GM18951 (cell line): Measurements from ENCODE around the gene PRKN.

ENCODE experiments used
- POLR2A ChIP-seq: IDR thresholded peaks from 4 replicates; pipeline ENCODE4 v1.6.1; 2011; ENCODE audit warnings: mild to moderate bottlenecking; ENCODE audit not compliant: insufficient read length, insufficient read depth; ENCODE audit errors: extremely low read depth
- in situ Hi-C: fragments of 300-500 bp; cut with MboI; formaldehyde crosslinking; loops from one replicate; pipeline ENCODE4 v1.12.0; 2022; ENCODE audit warnings: low sequenced_read_pairs, mixed read lengths, inconsistent platforms; ENCODE audit not compliant: unreplicated experiment

The PRKN gene

DNA sequence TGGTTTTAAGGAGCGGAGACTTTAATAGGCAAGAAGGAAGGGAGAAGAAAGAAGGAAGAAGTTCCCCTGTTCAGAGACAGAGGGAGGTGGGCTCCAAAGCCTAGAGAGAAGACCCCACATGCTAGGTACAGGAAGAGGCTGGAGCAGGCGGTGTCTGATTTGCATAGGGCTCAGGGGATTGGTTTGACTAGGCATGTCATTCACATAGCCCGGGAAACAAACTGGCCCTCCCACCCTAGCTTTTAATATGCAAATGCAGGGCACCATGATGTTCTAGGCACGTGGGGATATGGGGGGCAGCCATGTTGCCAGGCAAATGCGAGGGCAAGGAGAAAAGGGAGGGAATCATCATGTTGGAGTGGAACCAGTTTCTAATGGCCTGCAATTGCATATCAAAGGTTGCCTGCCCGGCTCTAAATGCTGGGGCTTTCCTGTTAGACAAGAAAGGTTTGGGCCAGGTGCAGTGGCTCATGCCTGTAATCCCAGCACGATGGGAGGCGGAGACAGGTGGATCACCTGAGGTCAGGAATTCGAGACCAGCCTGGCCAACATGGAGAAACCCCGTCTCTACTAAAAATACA lies 1419.4 kb downstream of the PRKN start:
- in situ Hi-C loops: no loop called here
- TF ChIP-seq POLR2A: no peak

DNA sequence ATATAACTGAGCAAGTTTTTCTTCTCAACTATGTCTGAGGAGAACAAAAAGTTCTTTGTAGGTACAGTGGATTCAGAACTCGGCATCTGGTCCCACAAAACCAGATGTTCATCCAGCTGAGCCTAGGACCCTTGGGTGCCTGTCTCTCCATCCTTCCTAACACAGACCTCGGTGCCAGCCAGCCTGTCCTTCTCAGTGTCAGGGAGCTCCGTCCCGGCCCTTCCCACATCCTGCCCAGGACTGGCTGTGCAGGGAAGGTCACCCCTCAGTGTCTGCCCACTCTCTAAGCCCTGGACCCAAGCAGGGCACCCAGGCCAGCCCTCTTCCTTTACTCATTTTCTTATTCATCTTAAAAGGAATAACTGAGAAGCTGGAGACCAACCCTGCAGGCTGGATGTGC lies 1421.7 kb downstream of the PRKN start:
- no peak for TF ChIP-seq POLR2A
- in situ Hi-C loops: no loop called here

DNA sequence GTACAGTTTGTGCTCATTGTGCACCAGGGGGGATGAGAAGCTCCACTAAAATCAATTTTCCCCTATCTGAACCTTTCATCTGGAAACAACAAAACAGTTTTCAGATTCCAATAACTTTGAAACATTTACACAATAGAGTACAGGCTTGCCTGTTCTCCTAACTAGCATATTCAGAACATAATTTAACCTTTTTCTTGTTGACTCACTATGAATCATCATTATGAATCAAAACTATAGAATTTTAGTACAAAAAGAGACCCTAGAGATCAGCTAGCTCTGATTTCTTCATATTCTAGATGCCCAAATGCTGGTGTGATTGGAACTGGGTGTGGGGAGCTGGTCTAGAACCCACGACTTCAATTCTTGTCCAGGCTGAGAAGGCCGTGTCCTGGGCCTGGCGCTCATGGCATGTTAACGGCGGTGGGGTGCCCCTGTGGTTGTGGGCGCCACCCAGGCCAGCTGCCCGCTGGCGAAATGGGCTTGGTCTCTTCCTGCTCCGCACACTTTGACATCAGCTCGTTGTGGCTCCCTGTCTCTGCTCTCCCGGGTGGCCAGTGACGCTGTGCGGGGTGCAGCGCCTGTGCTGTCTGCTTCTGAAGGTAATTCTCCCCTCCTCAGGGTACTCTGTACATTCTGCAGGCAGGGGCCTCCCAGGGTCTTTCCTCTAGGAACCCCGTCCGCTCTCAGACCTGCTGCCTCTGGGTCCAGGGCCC lies 1423.8 kb downstream of the PRKN start:
- TF ChIP-seq POLR2A: no peak
- in situ Hi-C loops: no loop called here

DNA sequence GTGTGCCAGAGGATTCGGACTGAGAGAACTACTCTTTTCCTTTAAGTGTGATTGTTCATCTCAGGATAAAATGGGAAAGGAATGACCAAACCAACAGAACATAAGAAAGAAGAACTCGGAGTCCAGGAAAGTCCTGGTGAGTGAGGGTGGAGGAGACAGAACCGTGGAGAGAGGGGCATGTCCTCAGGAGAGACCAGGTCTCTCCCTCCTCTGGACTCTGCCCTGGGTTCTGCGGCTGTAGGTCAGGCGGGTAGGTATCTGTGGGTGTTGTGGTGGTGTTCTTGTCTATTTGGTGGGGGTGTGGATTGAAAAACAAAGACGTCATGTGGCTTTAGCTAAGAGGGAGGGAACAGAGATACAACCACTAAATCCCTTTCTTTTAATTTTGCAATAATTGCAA lies 1424.6 kb downstream of the PRKN start:
- in situ Hi-C loops: no loop called here

DNA sequence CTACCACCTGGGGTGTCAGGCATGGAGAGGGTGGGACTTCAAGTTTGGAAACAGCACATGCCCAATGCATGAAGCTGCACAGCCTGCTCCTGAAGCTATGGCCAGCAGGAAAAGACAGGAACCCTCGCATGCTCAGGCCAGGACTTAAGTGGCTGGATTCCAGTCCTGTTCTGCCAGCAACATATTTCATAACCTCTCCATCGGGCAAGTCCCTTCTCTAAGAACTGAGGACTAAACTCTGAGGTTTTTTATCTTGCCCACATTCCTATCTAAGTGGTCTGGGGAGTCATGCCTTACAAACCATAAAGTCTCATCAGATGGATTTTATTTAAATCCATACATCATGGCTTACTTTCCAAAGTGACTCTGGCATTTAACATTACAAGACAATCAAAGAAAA lies 1426.2 kb downstream of the PRKN start:
- TF ChIP-seq POLR2A: no peak
- in situ Hi-C loops: no loop called here

More for the DNA sequence above, 1424.6 kb downstream of the PRKN start:
- TF ChIP-seq POLR2A: no peak

DNA sequence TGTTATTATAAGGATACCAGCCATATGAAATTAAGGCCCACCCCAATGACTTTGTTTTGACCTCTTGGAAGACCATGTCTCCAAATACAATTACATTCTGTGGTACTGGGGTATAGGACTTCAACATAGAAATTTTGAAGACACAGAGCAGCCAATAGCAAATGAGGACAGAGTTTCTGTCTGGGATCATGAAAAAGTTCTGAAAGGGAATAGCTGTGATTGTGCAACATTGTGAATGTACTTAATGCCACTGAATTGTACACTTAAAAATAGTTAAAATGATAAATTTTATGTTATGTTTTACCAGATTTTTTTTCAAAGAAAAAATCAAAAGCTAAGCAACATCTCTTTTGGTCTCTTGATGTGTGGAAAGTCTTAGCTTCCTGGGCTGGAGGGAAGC lies 1426.7 kb downstream of the PRKN start:
- in situ Hi-C loops: no loop called here
- no peak for TF ChIP-seq POLR2A

DNA sequence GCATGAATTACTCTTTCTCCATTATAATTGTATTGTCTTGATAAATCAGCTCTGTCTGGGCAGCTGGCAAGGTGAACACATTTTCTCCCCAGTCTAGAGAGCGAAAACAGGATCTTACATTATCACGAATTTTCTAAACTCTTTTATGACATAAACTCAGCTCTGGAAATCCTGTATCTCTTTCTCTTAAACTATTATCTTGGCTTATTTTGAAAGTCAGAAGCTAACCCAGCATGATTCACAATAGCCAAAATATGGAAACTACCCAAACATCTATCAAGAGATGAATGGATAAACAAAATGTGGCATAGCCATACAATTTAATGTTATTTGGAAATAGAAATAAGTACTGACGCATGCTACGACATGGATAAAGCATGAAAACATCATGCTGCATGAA lies 1427.8 kb downstream of the PRKN start:
- no peak for TF ChIP-seq POLR2A
- in situ Hi-C loops: no loop called here
